ENCODE measurements around the gene UBE2D3.

DNA sequence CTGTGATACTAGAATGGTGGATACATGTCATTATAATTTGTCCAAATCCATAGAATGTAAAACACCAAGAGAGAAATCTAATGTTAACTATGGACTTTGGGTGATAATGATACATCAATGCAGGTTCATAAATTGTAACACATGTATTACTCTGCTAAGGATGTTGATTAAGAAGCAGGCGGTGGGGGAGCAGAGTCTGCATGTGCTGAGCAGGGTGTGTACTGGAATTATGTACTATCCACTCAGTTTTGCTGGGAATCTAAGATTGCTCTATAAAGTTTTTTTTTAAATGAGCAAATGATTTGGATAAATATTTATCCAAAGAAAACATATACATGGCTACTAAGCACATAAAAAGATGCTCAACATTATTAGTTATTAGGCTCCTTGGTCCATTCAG, 51.5 kb downstream of the UBE2D3 start:
- TF ChIP-seq, protein P1, sequence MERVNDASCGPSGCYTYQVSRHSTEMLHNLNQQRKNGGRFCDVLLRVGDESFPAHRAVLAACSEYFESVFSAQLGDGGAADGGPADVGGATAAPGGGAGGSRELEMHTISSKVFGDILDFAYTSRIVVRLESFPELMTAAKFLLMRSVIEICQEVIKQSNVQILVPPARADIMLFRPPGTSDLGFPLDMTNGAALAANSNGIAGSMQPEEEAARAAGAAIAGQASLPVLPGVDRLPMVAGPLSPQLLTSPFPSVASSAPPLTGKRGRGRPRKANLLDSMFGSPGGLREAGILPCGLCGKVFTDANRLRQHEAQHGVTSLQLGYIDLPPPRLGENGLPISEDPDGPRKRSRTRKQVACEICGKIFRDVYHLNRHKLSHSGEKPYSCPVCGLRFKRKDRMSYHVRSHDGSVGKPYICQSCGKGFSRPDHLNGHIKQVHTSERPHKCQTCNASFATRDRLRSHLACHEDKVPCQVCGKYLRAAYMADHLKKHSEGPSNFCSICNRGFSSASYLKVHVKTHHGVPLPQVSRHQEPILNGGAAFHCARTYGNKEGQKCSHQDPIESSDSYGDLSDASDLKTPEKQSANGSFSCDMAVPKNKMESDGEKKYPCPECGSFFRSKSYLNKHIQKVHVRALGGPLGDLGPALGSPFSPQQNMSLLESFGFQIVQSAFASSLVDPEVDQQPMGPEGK (CRISPR knock-in tag; IDR thresholded peaks at IDR 0.05; ENCODE audit: borderline replicate concordance), result no peak
- TF ChIP-seq ZNF8 (CRISPR knock-in tag; IDR thresholded peaks at IDR 0.05) (no peak), TSHZ2 (CRISPR knock-in tag; IDR thresholded peaks at IDR 0.05) (no peak), ZFP30 (CRISPR knock-in tag; IDR thresholded peaks at IDR 0.05) (no peak)
